Muscle layer of duodenum (tissue), 2 donors: ENCODE measurements around the gene ABTB1.

Experiments used
- H3K27ac ChIP-seq: one replicate; pipeline ENCODE4 v1.7.0; 2013; ENCODE audit warnings: mild to moderate bottlenecking, low read length
- H3K27me3 ChIP-seq: one replicate; pipeline ENCODE4 v1.7.0; 2013; ENCODE audit warnings: low read depth, mild to moderate bottlenecking, control low read depth, low read length
- H3K36me3 ChIP-seq, 2 donors: one replicate each; pipeline ENCODE4 v1.7.0; 2013; ENCODE audit warnings: low read length in 2 of 2, control low read depth in 1 of 2, mild to moderate bottlenecking in 1 of 2; ENCODE audit not compliant: insufficient read depth in 2 of 2, control insufficient read depth in 1 of 2
- H3K4me1 ChIP-seq, 2 donors: one replicate each; pipeline ENCODE4 v1.7.0; 2013; ENCODE audit warnings: low read length in 2 of 2, mild to moderate bottlenecking in 2 of 2, control low read depth in 1 of 2, moderate library complexity in 1 of 2; ENCODE audit not compliant: insufficient read depth in 2 of 2, control insufficient read depth in 1 of 2
- H3K4me3 ChIP-seq, 2 donors: one replicate each; pipeline ENCODE4 v1.7.0; 2013; ENCODE audit warnings: low read length in 2 of 2, low read depth in 1 of 2, mild to moderate bottlenecking in 1 of 2
- H3K9me3 ChIP-seq, 2 donors: one replicate each; pipeline ENCODE4 v1.7.0; 2013; ENCODE audit warnings: low read length in 2 of 2, control low read depth in 1 of 2, mild to moderate bottlenecking in 1 of 2; ENCODE audit not compliant: control insufficient read depth in 1 of 2
- donor health status: healthy.

ABTB1 gene

GRCh38 chr3:127637971-127638370 is 34.8 kb upstream of the ABTB1 start:
- H3K4me3 ChIP-seq, result no peak overlapping the region
- H3K27ac ChIP-seq, result no peak overlapping the region
- H3K9me3 ChIP-seq, result no peaks in the 10 kb centered on the region
- H3K36me3 ChIP-seq, result no peaks in the 10 kb centered on the region
- no peaks in the 10 kb centered on the region for H3K4me1 ChIP-seq
- H3K27me3 ChIP-seq, result no peaks in the 10 kb centered on the region

DNA sequence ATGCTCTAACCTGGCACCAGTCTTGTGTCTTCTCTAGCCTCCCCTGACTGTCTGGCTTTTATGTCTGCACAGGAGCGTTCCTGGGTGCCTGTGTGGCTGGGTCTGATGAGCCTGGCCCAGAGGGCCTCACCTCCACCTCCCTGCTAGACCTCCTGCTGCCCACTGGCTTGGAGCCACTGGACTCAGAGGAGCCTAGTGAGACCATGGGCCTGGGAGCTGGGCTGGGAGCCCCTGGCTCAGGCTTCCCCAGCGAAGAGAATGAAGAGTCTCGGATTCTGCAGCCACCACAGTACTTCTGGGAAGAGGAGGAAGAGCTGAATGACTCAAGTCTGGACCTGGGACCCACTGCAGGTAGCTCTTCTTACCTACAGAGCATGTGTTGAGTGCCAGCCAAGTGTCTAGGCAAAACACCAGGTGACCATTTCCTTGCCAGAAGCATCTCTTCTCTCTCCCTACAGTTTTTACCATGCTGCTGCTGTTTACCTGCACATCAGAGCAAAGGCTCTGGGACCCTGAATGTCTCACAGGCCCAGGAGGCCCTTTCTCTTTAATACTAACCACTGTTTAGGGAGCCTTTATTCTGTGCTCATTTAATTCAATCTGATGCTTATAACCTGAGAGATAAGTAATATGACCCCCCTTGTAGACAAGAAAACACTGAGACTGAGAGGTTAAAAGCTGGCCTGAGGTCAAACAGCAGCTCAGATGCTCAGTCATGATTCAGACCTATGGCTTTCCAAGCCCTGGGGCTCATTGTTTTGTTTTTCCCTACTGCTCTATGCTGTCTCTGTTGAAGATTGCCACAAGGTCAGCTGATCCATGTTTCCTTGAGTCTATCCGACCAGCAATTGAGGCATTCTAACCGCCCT is 33.3 kb upstream of the ABTB1 start:
- Histone ChIP-seq H3K27me3 (no peaks in the 10 kb centered on the region), H3K9me3 (no peaks in the 10 kb centered on the region), H3K4me3 (no peak overlapping the region), H3K4me1 (no peaks in the 10 kb centered on the region), H3K27ac (no peak overlapping the region), H3K36me3 (no peaks in the 10 kb centered on the region)

DNA sequence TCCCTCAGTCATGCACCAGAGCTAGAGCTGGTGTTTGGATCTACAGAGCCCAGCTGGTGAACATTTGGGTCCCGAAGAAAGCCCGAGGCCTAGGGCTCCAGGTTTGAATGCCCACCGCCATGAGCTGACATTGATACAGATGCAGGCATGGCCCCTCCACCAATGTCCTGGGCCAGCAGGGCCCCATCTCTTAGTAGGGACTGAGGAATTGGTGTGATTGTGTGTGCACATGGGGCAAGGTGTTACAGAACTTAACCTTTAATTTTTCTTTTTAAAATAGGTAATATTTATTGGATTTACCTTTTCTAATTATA is 32.8 kb upstream of the ABTB1 start:
- Histone ChIP-seq H3K4me3 (no peak overlapping the region), H3K9me3 (no peaks in the 10 kb centered on the region), H3K27ac (no peak overlapping the region), H3K27me3 (no peaks in the 10 kb centered on the region), H3K36me3 (no peaks in the 10 kb centered on the region), H3K4me1 (no peaks in the 10 kb centered on the region)

DNA sequence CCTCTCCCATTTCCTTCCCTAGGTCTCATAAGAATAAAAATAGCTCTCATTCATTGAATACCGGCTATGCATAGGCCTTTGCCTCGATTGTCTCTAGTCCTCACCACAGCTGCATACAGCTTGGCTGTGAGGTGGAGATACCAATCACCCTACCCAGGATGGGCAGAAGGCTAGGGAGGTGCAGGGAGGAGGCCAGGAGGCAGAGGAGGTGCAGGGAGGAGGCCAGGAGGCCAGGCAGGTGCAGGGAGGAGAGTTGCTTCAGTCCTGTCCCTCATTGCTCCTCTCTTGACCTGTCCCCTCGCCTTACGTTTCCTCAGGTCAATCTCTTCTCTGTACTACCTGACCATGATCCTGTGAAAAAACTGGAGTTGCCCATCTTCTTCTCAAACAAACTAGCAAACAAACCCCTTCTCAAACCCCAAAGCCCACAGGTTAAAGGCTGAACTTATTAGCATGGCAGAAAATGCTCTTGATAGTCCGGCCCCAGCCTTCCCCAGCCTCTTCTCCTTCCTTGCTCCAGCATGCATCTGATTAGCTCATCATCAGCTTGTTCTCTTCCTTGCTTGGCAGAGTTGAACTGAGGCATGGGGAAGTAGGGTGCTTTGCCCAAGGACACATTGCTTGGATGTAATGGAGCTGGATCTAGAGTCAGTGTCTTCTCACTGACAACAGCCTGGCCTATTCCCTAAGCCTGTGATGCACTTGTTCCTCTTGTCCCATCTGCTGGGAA is 27.9 kb upstream of the ABTB1 start:
- no peak overlapping the region for H3K27ac ChIP-seq
- no peak overlapping the region for H3K4me3 ChIP-seq
- no peaks in the 10 kb centered on the region for H3K9me3 ChIP-seq
- H3K27me3 ChIP-seq, result no peaks in the 10 kb centered on the region
- H3K4me1 ChIP-seq, result no peaks in the 10 kb centered on the region
- H3K36me3 ChIP-seq, result no peaks in the 10 kb centered on the region

GRCh38 chr3:127645371-127646015 is 27.3 kb upstream of the ABTB1 start:
- H3K27me3 ChIP-seq, result no peaks in the 10 kb centered on the region
- H3K4me3 ChIP-seq, result no peak overlapping the region
- no peaks in the 10 kb centered on the region for H3K36me3 ChIP-seq
- H3K27ac ChIP-seq, result no peak overlapping the region
- H3K9me3 ChIP-seq, result no peaks in the 10 kb centered on the region
- no peaks in the 10 kb centered on the region for H3K4me1 ChIP-seq

DNA sequence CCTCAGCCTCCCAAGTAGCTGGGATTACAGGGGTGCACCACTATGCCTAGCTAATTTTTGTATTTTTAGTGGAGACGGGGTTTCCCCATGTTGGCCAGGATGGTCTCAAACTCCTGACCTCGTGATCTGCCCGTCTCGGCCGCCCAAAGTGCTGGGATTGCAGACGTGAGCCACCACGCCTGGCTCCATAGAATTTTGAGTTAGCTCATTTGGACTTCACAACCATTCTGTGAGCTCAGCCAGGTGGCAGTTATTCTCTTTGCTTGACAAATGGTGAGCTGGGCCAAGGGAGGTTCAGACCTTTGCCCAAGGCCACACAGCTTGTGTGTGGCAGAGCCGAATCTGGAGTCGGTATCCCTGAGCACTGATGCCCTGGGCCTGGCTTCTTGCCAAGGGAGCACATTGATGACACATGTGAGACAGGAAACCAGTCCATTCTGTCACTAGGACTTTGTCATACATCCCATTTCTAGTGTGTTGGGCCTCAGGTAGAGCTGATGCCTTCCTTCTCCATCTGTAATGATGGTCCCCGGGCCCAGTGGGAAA is 26.2 kb upstream of the ABTB1 start:
- Histone ChIP-seq H3K36me3 (no peaks in the 10 kb centered on the region), H3K9me3 (no peaks in the 10 kb centered on the region), H3K27me3 (no peaks in the 10 kb centered on the region), H3K27ac (no peak overlapping the region), H3K4me3 (no peak overlapping the region), H3K4me1 (no peaks in the 10 kb centered on the region)

- H3K9me3 ChIP-seq, result no peaks in the 10 kb centered on the region
- H3K36me3 ChIP-seq, result no peaks in the 10 kb centered on the region
- H3K4me3 ChIP-seq, result no peak overlapping the region
- no peaks in the 10 kb centered on the region for H3K27me3 ChIP-seq
- H3K4me1 ChIP-seq, result no peaks in the 10 kb centered on the region
- no peak overlapping the region for H3K27ac ChIP-seq
Measured at GRCh38 chr3:127647166-127647844, 25.4 kb upstream of the ABTB1 start.

DNA sequence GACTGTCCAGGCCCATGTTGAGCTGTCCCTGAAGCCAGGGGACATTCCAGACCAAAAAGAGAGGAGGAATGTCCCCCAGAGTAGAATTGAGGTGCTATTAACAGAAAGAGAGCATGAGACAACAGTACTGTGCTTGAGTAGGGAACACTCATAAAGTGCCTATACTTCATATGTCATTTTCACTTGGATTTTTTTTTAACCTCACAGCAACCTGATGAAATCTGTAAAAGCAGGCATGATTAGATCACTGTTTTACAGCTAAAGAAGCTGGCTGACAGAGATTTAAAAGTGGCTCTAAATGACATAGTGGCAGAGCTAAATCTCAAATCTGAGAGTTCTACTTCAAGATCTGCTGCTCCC is 24.9 kb upstream of the ABTB1 start:
- no peak overlapping the region for H3K4me3 ChIP-seq
- no peaks in the 10 kb centered on the region for H3K9me3 ChIP-seq
- H3K27me3 ChIP-seq, result no peaks in the 10 kb centered on the region
- H3K27ac ChIP-seq, result no peak overlapping the region
- no peaks in the 10 kb centered on the region for H3K4me1 ChIP-seq
- no peaks in the 10 kb centered on the region for H3K36me3 ChIP-seq

DNA sequence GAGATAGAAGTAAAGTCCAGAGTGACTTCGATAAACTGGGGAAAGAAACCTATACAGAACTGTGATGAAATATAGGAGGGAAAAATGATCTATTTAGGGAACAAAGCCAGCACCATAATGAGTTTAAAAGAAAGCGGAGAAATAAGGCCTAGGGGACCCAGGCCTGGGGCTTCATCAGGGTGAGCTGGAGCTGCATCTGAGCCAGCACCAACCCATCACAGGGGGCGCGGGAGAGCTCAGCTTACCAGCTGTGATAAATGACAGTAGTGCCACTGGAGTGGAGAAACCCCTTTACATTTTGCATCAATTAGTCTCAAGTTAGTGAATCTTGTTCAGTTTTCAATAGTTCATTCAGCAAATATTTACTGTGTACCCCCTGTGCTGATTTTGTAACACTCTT is 22.5 kb upstream of the ABTB1 start:
- no peak overlapping the region for H3K4me3 ChIP-seq
- H3K36me3 ChIP-seq, result no peaks in the 10 kb centered on the region
- H3K27ac ChIP-seq, result no peak overlapping the region
- H3K4me1 ChIP-seq, result no peaks in the 10 kb centered on the region
- H3K9me3 ChIP-seq, result no peaks in the 10 kb centered on the region
- H3K27me3 ChIP-seq, result no peaks in the 10 kb centered on the region

DNA sequence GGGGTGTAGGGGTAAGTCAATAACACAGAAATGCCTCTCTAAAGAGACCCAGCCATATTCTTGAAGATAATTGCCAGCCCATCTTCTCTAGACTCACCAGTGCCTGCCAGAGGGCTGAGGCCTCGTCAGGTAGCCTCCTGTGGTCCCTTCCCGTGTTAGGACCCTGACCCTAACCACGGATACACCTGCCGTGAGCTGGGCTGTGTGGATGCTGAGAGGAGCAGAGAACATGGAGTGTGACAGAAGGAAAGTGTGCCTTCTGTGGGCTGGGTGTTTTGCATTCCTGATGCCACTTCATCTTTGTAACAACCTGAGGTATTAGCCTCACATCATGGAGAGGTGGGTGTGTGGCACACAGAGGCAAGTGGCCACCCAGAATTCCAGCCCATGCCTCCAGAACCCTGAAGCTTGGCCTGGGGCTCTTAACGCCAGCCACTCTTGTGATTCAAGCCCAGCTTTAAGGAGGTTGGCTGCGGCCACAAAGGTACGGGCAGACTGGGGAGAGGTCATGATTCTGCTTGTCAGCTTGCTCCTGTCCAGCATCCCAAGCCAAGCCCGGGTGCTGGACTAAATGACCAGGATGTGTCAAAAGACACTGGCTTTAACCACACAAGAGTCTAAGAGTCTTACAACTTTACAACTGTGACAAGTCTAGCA is 21.1 kb upstream of the ABTB1 start:
- Histone ChIP-seq H3K9me3 (no peaks in the 10 kb centered on the region), H3K27ac (no peak overlapping the region), H3K27me3 (no peaks in the 10 kb centered on the region), H3K4me3 (no peak overlapping the region), H3K36me3 (no peaks in the 10 kb centered on the region), H3K4me1 (peaks cover 0 to 4% of the 10 kb centered on the region in 2 donors)
